ENCODE measurements around the gene ANKRD40CL. TPM values are rescaled to one million over a fixed set of nuclear protein-coding genes. Genes with fewer than 3 reads are reported as not detected.

The ANKRD40CL gene
- total RNA-seq, 2 donors from 2014 or later, result not detected

GRCh38 chr17:50813583-50813982, 46.3 kb upstream of the ANKRD40CL start:
- Mint-ChIP-seq H3K36me3 (ENCODE audit: low read depth) (no peaks in the 10 kb centered on the region), H3K27me3 (ENCODE audit: insufficient read depth) (peaks cover 2% of the 10 kb centered on the region)

GRCh38 chr17:50808888-50809287, 41.6 kb upstream of the ANKRD40CL start:
- Histone ChIP-seq H3K27ac (ENCODE audit: low read depth, low read length) (no peak overlapping the region), H3K36me3 (ENCODE audit: control insufficient read depth, insufficient read depth, low read length) (no peaks in the 10 kb centered on the region), H3K4me1 (ENCODE audit: control insufficient read depth, insufficient read depth, low read length) (no peaks in the 10 kb centered on the region), H3K9ac (ENCODE audit: extremely low read depth, low read length, poor library complexity, severe bottlenecking) (no peak overlapping the region), H3K27me3 (ENCODE audit: control insufficient read depth, insufficient read depth, low read length, poor library complexity, severe bottlenecking) (no peaks in the 10 kb centered on the region), H3K9me3 (ENCODE audit: control insufficient read depth, low read length) (no peaks in the 10 kb centered on the region), H3K4me3 (ENCODE audit: low read length) (no peak overlapping the region)
- Mint-ChIP-seq H3K27ac (no peak overlapping the region), H3K4me3 (no peak overlapping the region), H3K27me3 (ENCODE audit: insufficient read depth) (no peaks in the 10 kb centered on the region), H3K36me3 (ENCODE audit: low read depth) (no peaks in the 10 kb centered on the region), H3K4me1 (no peaks in the 10 kb centered on the region), H3K9me3 (no peaks in the 10 kb centered on the region)
- no peak for DNase-seq
- 81 to 91% methylated on average over 3 of the region's 3 CpGs for WGBS, 2 experiments (ENCODE audit: insufficient coverage in 1 of 2, insufficient read length in 1 of 2)
- TF ChIP-seq CTCF (conservative IDR thresholded peaks at IDR 0.05), result no peak

More at GRCh38 chr17:50813583-50813982, 46.3 kb upstream of the ANKRD40CL start:
- H3K9me3 Mint-ChIP-seq, result no peaks in the 10 kb centered on the region
- H3K36me3 ChIP-seq (ENCODE audit: control insufficient read depth, insufficient read depth, low read length), result no peaks in the 10 kb centered on the region
- no peak overlapping the region for H3K4me3 ChIP-seq (ENCODE audit: low read length)
- no peaks in the 10 kb centered on the region for H3K4me1 ChIP-seq (ENCODE audit: control insufficient read depth, insufficient read depth, low read length)
- H3K27me3 ChIP-seq (ENCODE audit: control insufficient read depth, insufficient read depth, low read length, poor library complexity, severe bottlenecking), result no peaks in the 10 kb centered on the region
- no peak overlapping the region for H3K9ac ChIP-seq (ENCODE audit: extremely low read depth, low read length, poor library complexity, severe bottlenecking)
- no peak for DNase-seq
- TF ChIP-seq CTCF (conservative IDR thresholded peaks at IDR 0.05), result no peak
- no peaks in the 10 kb centered on the region for H3K4me1 Mint-ChIP-seq
- no peaks in the 10 kb centered on the region for H3K9me3 ChIP-seq (ENCODE audit: control insufficient read depth, low read length)
- H3K4me3 Mint-ChIP-seq, result no peak overlapping the region
- H3K27ac ChIP-seq (ENCODE audit: low read depth, low read length), result no peak overlapping the region
- H3K27ac Mint-ChIP-seq, result no peak overlapping the region

GRCh38 chr17:50808413-50808812, 41.1 kb upstream of the ANKRD40CL start:
- Mint-ChIP-seq H3K4me1 (no peaks in the 10 kb centered on the region), H3K4me3 (no peak overlapping the region), H3K27me3 (ENCODE audit: insufficient read depth) (no peaks in the 10 kb centered on the region), H3K36me3 (ENCODE audit: low read depth) (no peaks in the 10 kb centered on the region), H3K9me3 (no peaks in the 10 kb centered on the region), H3K27ac (no peak overlapping the region)
- no peak for DNase-seq
- WGBS, 2 experiments (ENCODE audit: insufficient coverage in 1 of 2, insufficient read length in 1 of 2), result 92 to 100% methylated on average over 2 to 7 of the region's 7 CpGs
- Histone ChIP-seq H3K27me3 (ENCODE audit: control insufficient read depth, insufficient read depth, low read length, poor library complexity, severe bottlenecking) (no peaks in the 10 kb centered on the region), H3K4me3 (ENCODE audit: low read length) (no peak overlapping the region), H3K9ac (ENCODE audit: extremely low read depth, low read length, poor library complexity, severe bottlenecking) (no peak overlapping the region), H3K9me3 (ENCODE audit: control insufficient read depth, low read length) (no peaks in the 10 kb centered on the region), H3K4me1 (ENCODE audit: control insufficient read depth, insufficient read depth, low read length) (no peaks in the 10 kb centered on the region), H3K36me3 (ENCODE audit: control insufficient read depth, insufficient read depth, low read length) (no peaks in the 10 kb centered on the region), H3K27ac (ENCODE audit: low read depth, low read length) (no peak overlapping the region)
- no peak for TF ChIP-seq CTCF (conservative IDR thresholded peaks at IDR 0.05)
